NCI-H69 (cell line): Measurements from ENCODE around the gene ERG.

ENCODE experiments used
- DNase-seq: peaks from one replicate; lab custom pipeline; 2025; lab: John Stamatoyannopoulos, UW

Gene ERG, protein sequence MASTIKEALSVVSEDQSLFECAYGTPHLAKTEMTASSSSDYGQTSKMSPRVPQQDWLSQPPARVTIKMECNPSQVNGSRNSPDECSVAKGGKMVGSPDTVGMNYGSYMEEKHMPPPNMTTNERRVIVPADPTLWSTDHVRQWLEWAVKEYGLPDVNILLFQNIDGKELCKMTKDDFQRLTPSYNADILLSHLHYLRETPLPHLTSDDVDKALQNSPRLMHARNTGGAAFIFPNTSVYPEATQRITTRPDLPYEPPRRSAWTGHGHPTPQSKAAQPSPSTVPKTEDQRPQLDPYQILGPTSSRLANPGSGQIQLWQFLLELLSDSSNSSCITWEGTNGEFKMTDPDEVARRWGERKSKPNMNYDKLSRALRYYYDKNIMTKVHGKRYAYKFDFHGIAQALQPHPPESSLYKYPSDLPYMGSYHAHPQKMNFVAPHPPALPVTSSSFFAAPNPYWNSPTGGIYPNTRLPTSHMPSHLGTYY

GRCh38 chr21:38498057-38498833, at the start of gene ERG:
TSS of gene ERG (minus strand) at chr21:38498477. CDS start at chr21:38498380, 97 bp downstream.
- DNase-seq, result no peak

DNA sequence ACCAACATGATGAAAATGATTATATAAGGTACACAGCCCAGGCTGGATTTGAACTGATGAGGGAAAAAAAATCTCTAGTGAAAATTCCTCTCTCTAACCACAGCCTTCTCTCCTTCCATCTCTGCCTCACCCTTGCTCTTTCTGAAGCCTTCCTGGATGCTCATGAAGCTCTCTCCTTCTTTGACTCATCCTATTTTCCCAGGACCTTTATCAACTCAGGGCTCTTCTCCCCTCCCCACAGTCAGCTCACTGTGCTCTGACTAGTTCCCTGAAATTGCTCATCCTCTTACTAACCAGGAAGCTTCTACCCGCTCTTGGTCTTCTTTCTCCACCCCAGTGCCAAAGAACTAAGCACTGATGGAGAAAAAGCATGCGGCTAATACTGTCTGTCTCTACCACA, 46.4 kb upstream of the ERG start:
- DNase-seq, result no peak

- DNase-seq, result no peak
Measured at GRCh38 chr21:38542263-38542662, 44.0 kb upstream of the ERG start.

- DNase-seq, result no peak
Measured at GRCh38 chr21:38538353-38538752, 40.1 kb upstream of the ERG start.

- no peak for DNase-seq
Measured at GRCh38 chr21:38534591-38534990, 36.3 kb upstream of the ERG start.

- no peak for DNase-seq
Measured at GRCh38 chr21:38533887-38534286, 35.6 kb upstream of the ERG start.

GRCh38 chr21:38531591-38531990, 33.3 kb upstream of the ERG start:
- DNase-seq, result no peak

- DNase-seq, result no peak
Measured at GRCh38 chr21:38531039-38531541, 32.8 kb upstream of the ERG start.

GRCh38 chr21:38527737-38528136, 29.5 kb upstream of the ERG start:
- DNase-seq, result no peak

DNA sequence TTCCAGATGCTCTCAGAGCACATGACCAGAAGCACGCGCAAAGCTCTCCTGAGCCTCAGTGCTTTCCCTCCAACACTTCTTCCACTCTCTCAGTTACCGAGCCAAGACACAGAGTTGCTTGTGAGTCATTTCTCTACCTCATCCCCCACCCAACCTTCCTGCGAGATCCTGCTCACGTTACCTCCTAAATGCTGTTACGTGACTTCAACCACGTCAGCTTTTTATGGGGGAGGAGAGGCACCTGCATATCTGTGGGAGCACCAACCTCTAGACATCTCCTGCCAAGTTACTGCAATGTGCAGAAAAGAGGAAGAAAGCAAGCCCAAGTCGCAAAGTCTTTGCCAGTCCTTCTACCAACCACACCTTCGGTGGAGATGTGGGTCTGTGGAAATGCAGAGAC, 27.2 kb upstream of the ERG start:
- DNase-seq, result no peak

DNA sequence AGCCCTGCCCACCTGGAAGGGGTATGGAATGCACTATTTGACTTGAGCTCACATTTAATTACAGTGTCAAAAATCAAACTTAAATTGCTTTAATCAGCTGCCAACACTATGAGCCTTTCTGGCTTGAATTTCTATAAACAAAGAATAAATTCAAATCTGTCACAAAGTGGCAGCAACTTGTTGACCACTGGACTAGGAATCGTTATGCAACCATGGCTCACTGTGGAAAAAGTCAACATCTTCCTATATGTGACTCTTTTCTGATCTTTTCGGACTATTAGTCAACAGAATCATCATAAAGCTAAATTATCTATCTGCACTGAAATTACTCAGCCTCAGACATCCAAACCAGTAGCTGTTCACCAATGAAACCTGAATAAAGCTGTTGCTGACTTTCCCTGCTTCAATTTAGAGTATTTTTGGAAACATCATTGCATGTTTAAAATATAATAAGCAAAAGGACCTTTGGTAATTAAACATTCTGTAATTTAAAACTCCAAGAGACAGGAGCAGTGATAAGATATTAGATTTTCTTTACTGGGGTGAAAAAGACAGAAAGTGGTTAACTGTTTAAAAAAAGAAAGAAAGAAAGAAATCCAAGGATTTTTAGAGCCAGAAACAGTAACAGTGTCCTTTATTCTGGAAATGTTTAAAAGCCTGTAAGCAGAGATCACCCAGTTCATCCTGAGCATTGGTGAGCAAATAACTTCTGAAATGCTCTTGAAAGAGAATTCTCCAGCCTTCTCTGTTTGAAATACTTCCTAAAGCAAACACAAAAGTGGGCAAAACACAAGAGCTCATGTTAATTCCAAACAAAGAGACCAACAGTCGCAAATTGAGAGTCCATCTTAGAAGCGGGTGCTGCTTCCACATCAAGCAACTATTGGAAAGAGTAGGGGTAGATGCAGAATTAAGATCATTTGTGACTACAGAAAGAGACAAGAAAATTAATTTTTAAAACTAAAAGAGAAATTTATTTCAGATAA, 26.2 kb upstream of the ERG start:
- no peak for DNase-seq

GRCh38 chr21:38520511-38520910, 22.2 kb upstream of the ERG start:
- DNase-seq, result no peak

- no peak for DNase-seq
Measured at GRCh38 chr21:38511662-38512243, 13.5 kb upstream of the ERG start.

DNA sequence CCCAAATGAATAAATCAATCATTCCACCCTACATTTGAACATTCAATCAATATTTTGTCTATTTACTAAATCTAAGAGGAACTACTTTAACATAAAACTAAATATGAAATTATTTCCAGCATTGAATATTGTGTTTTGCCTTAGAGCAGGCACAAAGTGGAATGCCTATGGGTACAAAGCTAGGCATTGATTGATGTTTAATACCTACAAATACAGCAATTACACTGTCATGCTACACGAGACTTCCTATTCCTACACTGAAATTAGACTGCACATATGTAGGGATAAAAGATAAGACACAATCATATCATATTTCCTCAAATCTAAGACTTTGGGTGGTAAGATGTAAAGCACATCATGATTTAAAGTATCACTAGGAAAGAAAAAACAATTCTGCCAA, 12.9 kb upstream of the ERG start:
- no peak for DNase-seq

DNA sequence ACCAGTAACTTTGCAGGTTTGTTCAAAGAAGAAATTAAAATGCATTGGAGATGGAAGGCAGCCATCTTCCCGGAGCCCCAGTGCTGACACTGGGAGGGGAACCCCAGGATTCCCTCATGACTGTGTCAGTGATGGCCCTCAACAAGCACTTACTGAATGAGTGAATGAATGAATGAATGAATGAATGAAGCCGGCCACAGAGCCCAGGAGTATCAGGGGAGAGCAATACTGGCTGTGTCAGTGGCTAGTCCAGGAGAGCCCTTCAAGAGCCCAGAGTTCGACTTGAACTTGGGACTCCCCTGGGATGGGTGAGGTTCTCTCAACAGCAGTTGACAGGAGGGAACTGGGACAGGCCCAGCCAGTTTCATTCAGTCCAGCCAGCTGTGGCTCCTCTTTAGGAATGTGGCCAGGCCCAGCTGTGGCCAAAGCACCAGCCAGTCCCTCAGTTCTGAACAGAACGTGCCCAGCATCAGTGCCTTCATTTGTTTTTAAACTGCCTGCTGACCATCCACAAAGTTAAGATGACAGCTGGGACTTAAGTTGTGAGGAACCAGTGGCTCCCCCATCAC, 9.2 kb upstream of the ERG start:
- no peak for DNase-seq

DNA sequence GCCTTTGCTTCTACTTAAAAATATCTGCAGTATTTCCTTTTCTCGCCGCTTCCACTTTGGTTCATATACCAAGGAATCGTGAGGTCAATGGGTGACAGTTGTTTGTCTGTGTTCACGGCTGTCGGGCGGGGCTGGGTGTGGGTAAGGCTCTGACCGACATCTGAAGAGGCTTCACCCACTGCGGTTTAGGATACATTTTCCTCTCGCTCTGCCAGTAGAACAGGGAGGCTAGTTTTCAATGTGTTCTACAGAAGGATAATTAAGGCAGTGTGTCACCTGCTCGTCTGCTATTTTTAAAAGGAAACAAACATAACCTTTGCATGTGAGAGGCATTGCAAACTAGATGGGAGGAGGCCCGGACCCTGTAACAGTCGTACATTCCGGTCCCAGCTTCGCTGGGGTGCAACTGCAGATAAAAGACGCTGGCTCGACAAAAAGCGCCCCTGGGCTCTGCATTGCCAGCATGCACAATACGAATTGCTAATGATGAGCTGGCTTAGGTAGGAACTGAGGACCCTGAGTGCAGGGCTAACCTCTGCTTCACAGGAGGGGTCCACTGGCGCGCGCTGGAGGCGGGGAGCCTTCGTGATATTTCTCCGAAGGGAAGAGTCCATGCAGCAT, 8.5 kb upstream of the ERG start:
- no peak for DNase-seq

DNA sequence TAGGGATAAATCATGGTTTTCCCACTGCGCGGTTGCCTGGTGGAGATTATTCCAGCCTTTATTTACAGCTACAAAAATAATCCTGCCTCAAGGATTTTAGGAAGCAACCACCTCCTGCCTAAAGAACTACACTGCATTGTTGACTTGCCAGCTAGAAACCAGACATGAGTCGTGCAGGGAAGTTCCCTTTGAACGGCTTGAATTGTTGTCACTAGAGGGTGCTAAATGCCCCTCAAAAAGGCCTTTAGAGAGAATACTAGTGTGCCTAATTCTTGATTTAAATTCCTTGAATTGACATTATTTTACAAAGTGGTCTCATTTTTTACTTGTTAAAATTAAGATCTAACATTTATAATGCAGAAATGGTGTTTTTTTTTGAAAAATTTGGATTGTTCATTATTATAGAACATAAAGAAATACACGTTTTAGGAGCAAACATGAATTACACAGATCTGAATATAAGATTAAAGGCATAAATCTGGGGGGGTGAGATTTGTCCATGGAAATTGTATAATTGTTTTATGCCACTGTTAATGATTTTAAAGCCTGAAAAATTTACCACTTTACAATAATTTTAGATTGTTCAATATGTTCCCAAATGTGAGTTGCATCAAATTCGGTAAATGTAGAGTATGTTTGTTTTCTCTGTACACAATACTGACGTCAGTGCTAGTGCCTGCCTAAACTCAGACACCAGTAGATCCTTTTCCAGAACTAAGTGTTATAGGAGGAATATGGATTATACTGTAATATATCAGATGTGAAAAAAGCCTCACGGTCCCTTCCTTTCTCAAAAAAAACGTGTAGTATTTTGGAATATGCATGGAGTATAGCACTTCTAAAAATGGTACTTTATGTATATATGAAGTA, 7.6 kb upstream of the ERG start:
- DNase-seq, result peak; percentile 65

DNA sequence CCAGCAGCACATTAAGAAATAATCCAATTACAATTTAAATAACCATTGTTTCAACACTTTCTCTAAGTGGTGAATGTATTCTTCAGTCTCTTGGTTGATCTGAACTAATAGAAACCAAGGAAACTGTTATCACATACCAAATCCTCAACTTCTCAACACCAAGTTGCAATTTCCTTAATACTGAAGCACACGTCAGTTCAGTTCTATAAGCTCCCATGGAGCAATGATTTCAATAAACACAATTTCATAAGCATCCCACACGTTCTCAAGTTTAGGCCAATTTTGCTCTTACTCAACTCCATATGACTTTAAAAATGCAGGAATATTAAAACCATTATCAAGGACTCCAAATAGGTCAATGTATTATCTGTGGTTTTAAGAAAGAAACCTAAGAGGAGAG, 5.8 kb upstream of the ERG start:
- DNase-seq, result no peak

- no peak for DNase-seq
Measured at GRCh38 chr21:38503583-38503982, 5.3 kb upstream of the ERG start.

DNA sequence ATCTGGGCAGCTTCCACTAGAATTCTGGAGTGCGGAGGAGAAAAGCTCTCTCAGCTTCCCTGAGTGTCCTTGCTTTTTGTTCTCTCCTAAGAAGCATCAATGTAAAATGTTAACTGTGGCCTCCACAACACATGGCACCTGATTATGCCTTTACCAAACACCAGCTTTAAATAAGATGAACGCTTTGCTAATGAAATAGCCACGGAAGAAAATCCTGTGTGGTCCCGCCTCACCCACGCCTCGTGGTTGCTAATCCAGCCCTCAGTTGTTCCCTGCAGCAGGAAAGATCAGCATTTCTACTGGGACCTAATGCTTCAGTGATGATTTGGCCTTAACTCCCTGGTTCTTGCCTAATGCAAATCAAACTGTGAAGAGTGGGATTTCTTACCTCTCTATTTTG, 1.8 kb upstream of the ERG start:
- DNase-seq, result no peak
